NCI-H1694 treated with DMSO at 0.1 percent for 48 hours (cell line): ENCODE measurements around the gene EFTUD2.
A peak's percentile ranks its signal among the peaks of the same experiment; 100 is the strongest.

Source experiments
- DNase-seq: peaks from one replicate; lab custom pipeline; 2025; lab: John Stamatoyannopoulos, UW

EFTUD2 gene

GRCh38 chr17:44925731-44926697, 26.8 kb upstream of the EFTUD2 start:
- no peak for DNase-seq

- DNase-seq, result no peak
These were observed 24.9 kb upstream of the EFTUD2 start for GRCh38 chr17:44924107-44924544.

GRCh38 chr17:44922746-44923470, 23.7 kb upstream of the EFTUD2 start:
- DNase-seq, result no peak

GRCh38 chr17:44922136-44922535, 22.9 kb upstream of the EFTUD2 start:
- no peak for DNase-seq

- DNase-seq, result peak; percentile 54
These were observed 22.1 kb upstream of the EFTUD2 start for GRCh38 chr17:44921122-44921882.

- no peak for DNase-seq
These were observed 21.3 kb upstream of the EFTUD2 start for GRCh38 chr17:44920565-44920940.

- DNase-seq, result peak; percentile 28
These were observed 20.8 kb upstream of the EFTUD2 start for GRCh38 chr17:44919885-44920564.

GRCh38 chr17:44919411-44919810, 20.2 kb upstream of the EFTUD2 start:
- DNase-seq, result no peak

GRCh38 chr17:44918006-44918405, 18.8 kb upstream of the EFTUD2 start:
- no peak for DNase-seq

GRCh38 chr17:44917456-44917855, 18.2 kb upstream of the EFTUD2 start:
- DNase-seq, result no peak

GRCh38 chr17:44916781-44917241, 17.6 kb upstream of the EFTUD2 start:
- DNase-seq, result no peak

GRCh38 chr17:44915862-44916780, 16.9 kb upstream of the EFTUD2 start:
- no peak for DNase-seq

GRCh38 chr17:44915321-44915726, 16.1 kb upstream of the EFTUD2 start, which contains the start of gene GFAP:
Gene GFAP, minus strand, starts transcription at chr17:44915500. Its CDS starts 14 bp downstream, at chr17:44915486.
- DNase-seq, result no peak

- no peak for DNase-seq
These were observed 15.5 kb upstream of the EFTUD2 start for GRCh38 chr17:44914698-44915271.

- DNase-seq, result no peak
These were observed 14.9 kb upstream of the EFTUD2 start for GRCh38 chr17:44914148-44914547.

- DNase-seq, result no peak
These were observed 14.4 kb upstream of the EFTUD2 start for GRCh38 chr17:44913676-44914075.

GRCh38 chr17:44912763-44913544, 13.7 kb upstream of the EFTUD2 start:
- DNase-seq, result no peak

GRCh38 chr17:44911133-44912001, 12.1 kb upstream of the EFTUD2 start:
- DNase-seq, result peak; percentile 35
